ENCODE results near the gene DGKQ. TPM values are rescaled to one million over a fixed set of nuclear protein-coding genes. Genes with fewer than 3 reads are reported as not detected.
A peak's percentile ranks its signal among the peaks of the same experiment; 100 is the strongest.

The DGKQ gene
- total and polyA plus RNA-seq, 2 of the 8 experiments (the other 6 are each of a cell fraction or from before 2014, with no cell fraction given), result 7.3 to 9.7 TPM

- no peak overlapping the region for H2BK120ac ChIP-seq (replicated peaks; ENCODE audit: low read depth, low read length)
- peak overlapping the region; percentile 77 to 95; a peak in 3 of 4 replicates for H3K4me2 ChIP-seq (ENCODE audit: insufficient read depth in 1 of 2, low read depth in 2 of 2, low read length in 2 of 2)
- no peaks in the 10 kb centered on the region for H3K79me1 ChIP-seq (ENCODE audit: low read depth, low read length)
- ChIA-PET CTCF (ENCODE audit: partially characterized antibody) (no interaction called here), POLR2A (ENCODE audit: partially characterized antibody) (interaction anchor here (1.2 kb wide), 1 partner anchor 14 kb away, joined by 3 read pairs; no protein-coding TSS in a partner anchor)
- no peak overlapping the region for H2AFZ ChIP-seq (ENCODE audit: low read length)
- H3K36me3 ChIP-seq (ENCODE audit: control insufficient read depth in 2 of 4, insufficient read depth in 4 of 4, low read length in 3 of 4), result no peaks in the 10 kb centered on the region
- no peak overlapping the region for H4K91ac ChIP-seq (replicated peaks; ENCODE audit: insufficient read length, low read length)
- no peaks in the 10 kb centered on the region for H3K79me2 ChIP-seq (ENCODE audit: control insufficient read depth in 1 of 2, insufficient read depth in 2 of 2, low read length in 2 of 2)
- no peak overlapping the region for H3K56ac ChIP-seq (replicated peaks; ENCODE audit: insufficient read length, low read depth, low read length)
- no peak overlapping the region for H3K9ac ChIP-seq (replicated peaks in 1 of 4; ENCODE audit: extremely low read depth in 1 of 4, low read depth in 3 of 4, low read length in 3 of 4)
- H2BK5ac ChIP-seq (ENCODE audit: low read depth, low read length), result no peak overlapping the region
- H4K8ac ChIP-seq (ENCODE audit: extremely low read depth, insufficient read depth, low read length), result peak overlapping the region; percentile 25; the same call in 1 of the 2 replicates
- no peak overlapping the region for H3K27ac ChIP-seq (ENCODE audit: low read depth, low read length)
- H2BK20ac ChIP-seq (ENCODE audit: low read length), result no peak overlapping the region
- H4K5ac ChIP-seq (ENCODE audit: insufficient read length, low read depth, low read length), result no peak overlapping the region
- H2BK15ac ChIP-seq (ENCODE audit: low read length), result no peak overlapping the region
- FAIRE-seq, result no peak
- H3K18ac ChIP-seq (ENCODE audit: extremely low read depth, low read length), result no peak overlapping the region
- no peak overlapping the region for H3K14ac ChIP-seq (ENCODE audit: insufficient read length)
- H3K4me1 ChIP-seq (replicated peaks in 1 of 4; ENCODE audit: control insufficient read depth in 3 of 4, insufficient read depth in 4 of 4, low read length in 3 of 4), result peaks cover 0 to 9% (median 4%) of the 10 kb centered on the region in 4 experiments; a peak in 3 of 7 replicates
- H3K4ac ChIP-seq (replicated peaks; ENCODE audit: insufficient read length, low read depth, low read length), result no peak overlapping the region
- H2BK12ac ChIP-seq (ENCODE audit: low read depth, low read length), result peak overlapping the region; percentile 27; the same call in 1 of the 2 replicates
- H3K23me2 ChIP-seq (ENCODE audit: low read depth, low read length), result peaks cover 12% of the 10 kb centered on the region; the same call in 1 of the 2 replicates
- peaks cover 8 to 44% (median 35%) of the 10 kb centered on the region in 4 experiments; a peak in 6 of 7 replicates for H3K27me3 ChIP-seq (replicated peaks in 1 of 4; ENCODE audit: control insufficient read depth in 3 of 4, extremely low read depth in 1 of 4, insufficient read depth in 3 of 4, low read length in 3 of 4)
- peaks cover 6 to 17% of the 10 kb centered on the region in 2 experiments for H4K20me1 ChIP-seq (replicated peaks in 1 of 2; ENCODE audit: control insufficient read depth in 1 of 2, insufficient read depth in 2 of 2, low read length in 2 of 2)
- WGBS, 2 experiments (ENCODE audit: extremely low coverage in 1 of 2, insufficient coverage in 1 of 2, insufficient read length in 1 of 2, insufficient replicate concordance in 2 of 2, low coverage in 1 of 2, low lambda C conversion rate in 2 of 2, missing lambda C conversion rate in 1 of 2), result 77% methylated on average over 10 of the region's 24 CpGs; no CpG with 5 or more reads in 1 of the 2 experiments
- peak overlapping the region in 1 of 4 experiments; percentile 80; a peak in 2 of 8 replicates for H3K4me3 ChIP-seq (ENCODE audit: extremely low read depth in 1 of 4, insufficient read depth in 2 of 4, low read depth in 3 of 4, low read length in 4 of 4)
- no peak overlapping the region for H3K23ac ChIP-seq (ENCODE audit: insufficient read length)
- no peak overlapping the region for H2AK5ac ChIP-seq (ENCODE audit: low read depth, low read length)
- TF ChIP-seq MAX (IDR thresholded peaks at IDR 0.05) (no peak), TEAD4 (IDR thresholded peaks at IDR 0.05; ENCODE audit: low read depth, low read length) (no peak), CTBP2 (IDR thresholded peaks at IDR 0.05; ENCODE audit: borderline replicate concordance, insufficient read depth, insufficient read length, low read length) (no peak), HDAC6 (IDR thresholded peaks at IDR 0.05; ENCODE audit: low read depth, low read length) (no peak), CEBPB (IDR thresholded peaks at IDR 0.05; ENCODE audit: low read depth, low read length) (no peak), EGR1 (IDR thresholded peaks at IDR 0.05; ENCODE audit: borderline replicate concordance, low read depth, low read length) (no peak), BRCA1 (IDR thresholded peaks at IDR 0.05; ENCODE audit: low read depth, low read length) (no peak)
- DNase-seq (ENCODE audit: low read depth in 1 of 2, low spot score in 2 of 2), result no peak
- H3K9me3 ChIP-seq (ENCODE audit: insufficient read depth in 2 of 2, low read depth in 1 of 2, low read length in 1 of 2), result peaks cover 5 to 11% of the 10 kb centered on the region in 2 experiments; a peak in 1 of 4 replicates
These were observed 1.5 kb downstream of the DGKQ start for GRCh38 chr4:971666-972500.

Measured in H1 (cell line).